Brain microvascular endothelial cell (primary cell): Measurements from ENCODE around the gene LMO4.

Experiments used
- DNase-seq: peaks from one replicate; pipeline ENCODE4 v3.0.0-alpha.2; 2020
- H3K27ac ChIP-seq: fragments of 250-450 bp; sonication (Bioruptor Pico); 2 replicates; pipeline ENCODE4 v1.5.1; 2020; ENCODE audit warnings: mild to moderate bottlenecking, moderate library complexity
- H3K27me3 ChIP-seq: fragments of 250-450 bp; sonication (Bioruptor Pico); replicated peaks from 2 replicates; pipeline ENCODE4 v1.5.1; 2020; ENCODE audit warnings: mild to moderate bottlenecking
- H3K36me3 ChIP-seq: fragments of 250-450 bp; sonication (Bioruptor Pico); replicated peaks from 2 replicates; pipeline ENCODE4 v1.5.1; 2020; ENCODE audit warnings: mild to moderate bottlenecking
- H3K4me3 ChIP-seq: 2 replicates; pipeline ENCODE4 v1.5.1; 2011; ENCODE audit warnings: low read depth, mild to moderate bottlenecking, control low read depth, low read length, moderate library complexity
- CTCF ChIP-seq: IDR thresholded peaks from 2 replicates; pipeline ENCODE4 v1.5.1; 2011; ENCODE audit warnings: low read depth, mild to moderate bottlenecking, moderate library complexity, low read length, control low read depth, inconsistent platforms; ENCODE audit errors: missing control alignments
- in situ Hi-C: cut with HindIII; loops from 2 replicates; pipeline ENCODE4 v1.10.0; 2017; ENCODE audit warnings: low sequenced_read_pairs, low pct_ligation_motif_present

Gene LMO4

GRCh38 chr1:87355894-87356293 is 27.2 kb downstream of the LMO4 start:
- Histone ChIP-seq H3K27ac (no peak overlapping the region), H3K36me3 (no peaks in the 10 kb centered on the region), H3K4me3 (no peak overlapping the region), H3K27me3 (no peaks in the 10 kb centered on the region)
- in situ Hi-C loops = no loop called here
- no peak for TF ChIP-seq CTCF
- no peak for DNase-seq

GRCh38 chr1:87356591-87356990 is 27.9 kb downstream of the LMO4 start:
- TF ChIP-seq CTCF = no peak
- H3K27ac ChIP-seq = no peak overlapping the region
- no peaks in the 10 kb centered on the region for H3K27me3 ChIP-seq
- H3K36me3 ChIP-seq = no peaks in the 10 kb centered on the region
- in situ Hi-C loops = no loop called here
- H3K4me3 ChIP-seq = no peak overlapping the region
- DNase-seq = no peak

- in situ Hi-C loops = no loop called here
- no peak for TF ChIP-seq CTCF
- no peak overlapping the region for H3K27ac ChIP-seq
- H3K36me3 ChIP-seq = no peaks in the 10 kb centered on the region
- H3K27me3 ChIP-seq = no peaks in the 10 kb centered on the region
- no peak for DNase-seq
- H3K4me3 ChIP-seq = no peak overlapping the region
These were observed 29.5 kb downstream of the LMO4 start for GRCh38 chr1:87358219-87358618.

- Histone ChIP-seq H3K27ac (no peak overlapping the region), H3K36me3 (no peaks in the 10 kb centered on the region), H3K27me3 (no peaks in the 10 kb centered on the region), H3K4me3 (no peak overlapping the region)
- no peak for DNase-seq
- in situ Hi-C loops = no loop called here
- no peak for TF ChIP-seq CTCF
These were observed 30.9 kb downstream of the LMO4 start for GRCh38 chr1:87359586-87359985.

GRCh38 chr1:87362063-87362833 is 33.6 kb downstream of the LMO4 start:
- Histone ChIP-seq H3K36me3 (no peaks in the 10 kb centered on the region), H3K27me3 (no peaks in the 10 kb centered on the region), H3K27ac (no peak overlapping the region), H3K4me3 (no peak overlapping the region)
- in situ Hi-C loops = no loop called here
- DNase-seq = no peak
- no peak for TF ChIP-seq CTCF
